Thyroid gland (tissue), 4 donors: ENCODE results near the gene LARGE1. TPM values are rescaled to one million over a fixed set of nuclear protein-coding genes. Genes with fewer than 3 reads are reported as not detected.

Experiments used
- DNase-seq, 2 donors: peaks; one replicate each; pipeline ENCODE4 v3.0.0-alpha.2; 2019
- H3K27ac ChIP-seq, 3 donors: fragments of 200-600 bp; sonication (generic); 1 replicate in 2 of 3; 2 replicates in 1 of 3; pipeline ENCODE4 v1.5.1; 2016 to 2019; ENCODE audit warnings: mild to moderate bottlenecking in 1 of 3, moderate library complexity in 1 of 3
- H3K27me3 ChIP-seq: fragments of 200-600 bp; sonication (generic); one replicate; pipeline ENCODE4 v1.5.1; 2019
- H3K36me3 ChIP-seq, 2 donors: fragments of 200-600 bp; sonication (generic); one replicate each; pipeline ENCODE4 v1.5.1; 2016 to 2019
- H3K4me1 ChIP-seq, 2 donors: fragments of 200-600 bp; sonication (generic); one replicate each; pipeline ENCODE4 v1.5.1; 2017 to 2019
- H3K4me3 ChIP-seq, 3 donors: fragments of 200-600 bp; sonication (generic); replicated peaks in 1 of 3; 1 replicate in 2 of 3; 2 replicates in 1 of 3; pipeline ENCODE4 v1.5.1; 2016; ENCODE audit warnings: mild to moderate bottlenecking in 1 of 3
- H3K9me3 ChIP-seq: fragments of 200-600 bp; sonication (generic); one replicate; pipeline ENCODE4 v1.5.1; 2017
- POLR2A ChIP-seq, 2 donors: fragments of 450-650 bp; IDR thresholded peaks; one replicate each; pipeline ENCODE4 v1.6.1; 2017; ENCODE audit warnings: antibody characterized with exemption in 2 of 2, mild to moderate bottlenecking in 2 of 2, moderate library complexity in 1 of 2
- WGBS, 2 donors: methylation state at CpG; one replicate each; pipeline ENCODE4 v1.1.5; 2017; 5-methylcytosine and 5-hydroxymethylcytosine counted together
- intact Hi-C: fragments of 100-400 bp; cut with DNase I; formaldehyde crosslinking; loops from one replicate; pipeline ENCODE4 v1.15.1; 2023
- total RNA-seq, 4 donors: library from RNA; depleted of rRNA; stranded (reverse); fragments of >200 nt; gene quantifications; one replicate each; pipeline ENCODE4 v1.2.3, GENCODE V29; 2016
- TF ChIP-seq, protein P1 (sequence below), 6 experiments: fragments of 200-600 bp in 3 of 6; fragments of 450-650 bp in 3 of 6; sonication (generic) in 3 of 6; IDR thresholded peaks; one replicate each; pipeline ENCODE4 v1.5.1; 2016 to 2019; ENCODE audit warnings: antibody characterized with exemption in 6 of 6, mild to moderate bottlenecking in 2 of 6, inconsistent platforms in 1 of 6, moderate library complexity in 1 of 6

Gene LARGE1
- total RNA-seq, 4 donors from 2014 or later, result 13.6 to 16.3 (median 15.1) TPM

DNA sequence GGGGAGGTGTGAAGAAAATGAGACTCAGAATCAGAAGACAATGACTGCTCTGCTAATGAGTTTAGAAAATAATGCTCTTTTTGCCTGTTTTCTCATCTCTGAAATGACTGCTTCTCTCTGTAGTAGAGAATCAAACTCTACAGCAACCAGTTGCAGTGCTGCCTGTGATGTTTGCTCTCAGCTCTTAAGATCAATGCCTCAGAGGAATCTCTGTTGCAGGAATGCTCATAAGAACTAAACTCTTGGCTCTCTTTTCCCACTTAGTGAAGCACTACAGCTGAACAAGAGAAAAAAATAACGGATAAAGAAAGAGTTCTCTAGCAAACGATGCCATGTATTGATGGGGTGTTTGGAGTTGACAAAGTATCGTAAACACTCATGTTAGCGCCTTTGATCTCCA is 658.6 kb downstream of the LARGE1 start:
- Histone ChIP-seq H3K36me3 (no peaks in the 10 kb centered on the region), H3K4me1 (peaks cover 14 to 24% of the 10 kb centered on the region in 2 donors), H3K4me3 (no peak overlapping the region), H3K9me3 (no peaks in the 10 kb centered on the region), H3K27ac (peak overlapping the region in 1 of 3 donors; percentile 29), H3K27me3 (no peaks in the 10 kb centered on the region)
- DNase-seq, result peak in 1 of 2 donors; percentile 17
- intact Hi-C loops, result no loop called here
- 32 to 39% methylated on average over 4 of the region's 4 CpGs for WGBS, 2 donors
- TF ChIP-seq, protein P1, sequence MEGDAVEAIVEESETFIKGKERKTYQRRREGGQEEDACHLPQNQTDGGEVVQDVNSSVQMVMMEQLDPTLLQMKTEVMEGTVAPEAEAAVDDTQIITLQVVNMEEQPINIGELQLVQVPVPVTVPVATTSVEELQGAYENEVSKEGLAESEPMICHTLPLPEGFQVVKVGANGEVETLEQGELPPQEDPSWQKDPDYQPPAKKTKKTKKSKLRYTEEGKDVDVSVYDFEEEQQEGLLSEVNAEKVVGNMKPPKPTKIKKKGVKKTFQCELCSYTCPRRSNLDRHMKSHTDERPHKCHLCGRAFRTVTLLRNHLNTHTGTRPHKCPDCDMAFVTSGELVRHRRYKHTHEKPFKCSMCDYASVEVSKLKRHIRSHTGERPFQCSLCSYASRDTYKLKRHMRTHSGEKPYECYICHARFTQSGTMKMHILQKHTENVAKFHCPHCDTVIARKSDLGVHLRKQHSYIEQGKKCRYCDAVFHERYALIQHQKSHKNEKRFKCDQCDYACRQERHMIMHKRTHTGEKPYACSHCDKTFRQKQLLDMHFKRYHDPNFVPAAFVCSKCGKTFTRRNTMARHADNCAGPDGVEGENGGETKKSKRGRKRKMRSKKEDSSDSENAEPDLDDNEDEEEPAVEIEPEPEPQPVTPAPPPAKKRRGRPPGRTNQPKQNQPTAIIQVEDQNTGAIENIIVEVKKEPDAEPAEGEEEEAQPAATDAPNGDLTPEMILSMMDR (IDR thresholded peaks at IDR 0.05), result no peak
- TF ChIP-seq POLR2A (IDR thresholded peaks at IDR 0.05), result no peak

DNA sequence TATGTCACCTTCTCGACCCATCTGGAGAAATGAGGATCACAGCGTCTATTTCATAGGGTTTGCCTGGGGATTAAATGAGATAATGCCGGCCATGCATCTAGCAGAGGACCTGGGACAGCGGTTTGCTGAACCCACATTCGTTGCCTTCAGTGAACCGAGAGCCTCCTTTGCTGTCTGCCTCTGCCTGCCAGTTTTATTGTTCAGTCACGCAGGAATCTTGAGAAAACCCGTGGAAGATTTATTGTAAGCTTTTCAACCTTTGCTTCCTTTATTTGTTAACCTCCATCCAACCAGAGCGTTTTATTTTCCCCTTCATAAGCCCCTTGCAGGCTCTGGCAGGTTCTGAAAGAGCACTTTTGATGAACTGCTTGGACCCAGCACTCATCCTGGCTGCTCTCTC is 659.8 kb downstream of the LARGE1 start:
- WGBS, 2 donors, result 47 to 49% methylated on average over 9 of the region's 9 CpGs
- Histone ChIP-seq H3K27ac (peak overlapping the region in 2 of 3 donors; percentile 27 to 29), H3K36me3 (no peaks in the 10 kb centered on the region), H3K4me3 (no peak overlapping the region), H3K4me1 (peaks cover 14 to 24% of the 10 kb centered on the region in 2 donors), H3K9me3 (no peaks in the 10 kb centered on the region), H3K27me3 (no peaks in the 10 kb centered on the region)
- TF ChIP-seq POLR2A (IDR thresholded peaks at IDR 0.05), result no peak
- TF ChIP-seq, protein P1 (IDR thresholded peaks at IDR 0.05), result no peak
- DNase-seq, result peak in 1 of 2 donors; percentile 11
- intact Hi-C loops, result no loop called here

DNA sequence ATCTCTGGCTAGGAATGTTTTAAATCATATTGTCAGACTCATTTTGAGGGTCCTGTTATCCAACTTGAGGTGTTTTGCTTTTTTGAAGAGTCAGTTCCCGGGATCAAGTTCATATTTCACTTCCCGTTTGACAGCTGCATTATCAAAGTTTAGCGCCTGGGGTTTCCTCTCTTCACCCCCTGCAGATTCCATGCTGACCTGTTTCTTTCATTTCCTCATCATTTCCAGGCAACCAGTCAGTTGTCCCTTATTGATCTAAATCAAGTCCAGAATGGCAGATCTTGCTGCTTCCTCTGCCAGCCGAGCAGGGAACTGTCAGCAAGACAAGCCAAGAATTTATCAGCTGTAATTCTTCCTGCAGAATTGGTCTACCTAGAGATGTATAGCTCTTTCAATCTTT is 664.5 kb downstream of the LARGE1 start:
- no peaks in the 10 kb centered on the region for H3K9me3 ChIP-seq
- 61% methylated on average over 4 of the region's 4 CpGs for WGBS, 2 donors
- no peaks in the 10 kb centered on the region for H3K36me3 ChIP-seq
- peaks cover 9 to 10% of the 10 kb centered on the region in 2 donors for H3K4me1 ChIP-seq
- TF ChIP-seq POLR2A (IDR thresholded peaks at IDR 0.05), result no peak
- no peak overlapping the region for H3K27ac ChIP-seq
- H3K4me3 ChIP-seq, result no peak overlapping the region
- DNase-seq, result no peak
- no peaks in the 10 kb centered on the region for H3K27me3 ChIP-seq
- intact Hi-C loops, result no loop called here

DNA sequence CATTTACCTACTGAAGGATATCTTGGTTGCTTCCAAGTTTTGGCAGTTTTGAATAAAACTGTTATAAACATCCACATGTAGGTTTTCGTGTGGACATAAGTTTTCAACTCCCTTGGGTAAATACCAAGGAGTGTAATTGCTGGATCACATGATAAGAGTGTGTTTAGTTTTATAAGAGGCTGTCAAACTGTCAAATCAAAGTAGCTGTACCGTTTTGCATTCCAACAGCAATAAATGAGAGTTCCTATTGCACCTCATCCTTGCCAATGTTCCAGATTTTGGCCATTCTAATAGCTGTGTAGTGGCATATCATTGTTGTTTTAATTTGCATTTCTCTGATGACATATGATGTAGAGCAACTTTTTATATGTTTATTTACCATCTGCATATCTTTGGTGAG is 671.3 kb downstream of the LARGE1 start:
- Histone ChIP-seq H3K27ac (no peak overlapping the region), H3K27me3 (no peaks in the 10 kb centered on the region), H3K4me3 (no peak overlapping the region), H3K9me3 (no peaks in the 10 kb centered on the region), H3K4me1 (no peaks in the 10 kb centered on the region), H3K36me3 (no peaks in the 10 kb centered on the region)
- TF ChIP-seq, protein P1 (IDR thresholded peaks at IDR 0.05), result no peak
- no peak for TF ChIP-seq POLR2A (IDR thresholded peaks at IDR 0.05)
- no peak for DNase-seq
- 36 to 48% methylated on average over 2 of the region's 2 CpGs for WGBS, 2 donors
- intact Hi-C loops, result no loop called here

DNA sequence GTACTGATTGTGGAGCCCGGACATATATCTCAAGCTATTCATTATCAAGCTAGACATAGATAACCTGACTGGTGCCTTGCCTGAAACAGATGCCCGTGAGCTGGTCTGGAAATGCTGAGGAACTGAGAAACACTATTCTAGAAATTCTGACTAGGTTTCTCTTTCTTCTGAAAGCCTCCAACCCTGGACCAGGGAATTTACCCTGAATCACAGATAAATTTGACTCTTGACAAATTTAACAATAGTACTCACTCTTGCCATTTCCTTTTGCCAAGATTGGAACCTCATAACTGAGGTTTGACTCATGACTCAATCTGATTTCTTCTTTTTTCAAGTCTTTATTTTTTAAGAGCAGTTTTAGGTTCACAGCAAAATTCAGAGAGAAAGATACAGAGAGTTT is 672.5 kb downstream of the LARGE1 start:
- no peak for TF ChIP-seq POLR2A (IDR thresholded peaks at IDR 0.05)
- TF ChIP-seq, protein P1 (IDR thresholded peaks at IDR 0.05), result no peak
- H3K36me3 ChIP-seq, result no peaks in the 10 kb centered on the region
- no peaks in the 10 kb centered on the region for H3K4me1 ChIP-seq
- H3K27me3 ChIP-seq, result no peaks in the 10 kb centered on the region
- 92 to 93% methylated on average over 2 of the region's 2 CpGs for WGBS, 2 donors
- no peak for DNase-seq
- no peaks in the 10 kb centered on the region for H3K9me3 ChIP-seq
- intact Hi-C loops, result no loop called here
- H3K4me3 ChIP-seq, result no peak overlapping the region
- no peak overlapping the region for H3K27ac ChIP-seq

DNA sequence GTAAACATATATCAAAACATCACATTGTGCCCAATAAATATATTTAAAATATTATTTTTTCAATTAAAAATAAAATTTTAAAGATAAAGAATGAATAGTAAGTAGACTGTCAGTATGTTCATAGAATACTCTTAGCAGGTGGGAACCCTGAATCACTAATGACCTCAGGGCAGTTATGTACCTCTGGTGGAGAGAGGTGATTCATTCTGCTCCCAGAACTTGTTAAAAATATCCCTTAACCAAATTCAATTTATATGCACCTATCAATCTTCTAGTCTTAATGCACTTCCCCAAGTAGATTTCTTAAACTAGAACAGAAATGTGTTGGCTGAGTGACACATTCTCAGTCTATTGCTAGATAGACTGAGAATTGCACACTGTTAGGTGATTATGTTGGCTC is 678.2 kb downstream of the LARGE1 start:
- Histone ChIP-seq H3K4me3 (no peak overlapping the region), H3K36me3 (no peaks in the 10 kb centered on the region), H3K9me3 (no peaks in the 10 kb centered on the region), H3K27me3 (no peaks in the 10 kb centered on the region), H3K4me1 (no peaks in the 10 kb centered on the region), H3K27ac (no peak overlapping the region)
- intact Hi-C loops, result no loop called here
- DNase-seq, result no peak
- TF ChIP-seq, protein P1 (IDR thresholded peaks at IDR 0.05), result no peak
